Right lobe of liver (tissue), 6 donors: Measurements from ENCODE around the gene INTS7. TPM values are rescaled to one million over a fixed set of nuclear protein-coding genes. Genes with fewer than 3 reads are reported as not detected.

Source experiments
- ATAC-seq, 4 donors: fragments of 200-7000 bp; cut with Tn5 transposase; one replicate each; pipeline ENCODE4 v1.9.1; 2020; ENCODE audit warnings: mild to moderate bottlenecking in 4 of 4, moderate library complexity in 4 of 4
- DNase-seq, 3 donors: peaks; one replicate each; pipeline ENCODE4 v3.0.0-alpha.2; 2020
- H3K27ac ChIP-seq, 3 donors: fragments of 200-600 bp; one replicate each; pipeline ENCODE4 v1.8.0; 2022
- H3K27me3 ChIP-seq, 2 donors: fragments of 200-600 bp; one replicate each; pipeline ENCODE4 v1.8.0; 2022
- H3K36me3 ChIP-seq, 4 donors: fragments of 200-600 bp; sonication (generic) in 1 of 4; one replicate each; pipeline versions ENCODE4 v1.5.1 to v1.8.0; 2017 to 2022; ENCODE audit warnings: control low read depth in 1 of 4
- H3K4me1 ChIP-seq, 4 donors: fragments of 200-600 bp; sonication (generic) in 1 of 4; one replicate each; pipeline versions ENCODE4 v1.5.1 to v1.8.0; 2017 to 2022; ENCODE audit warnings: control low read depth in 1 of 4
- H3K4me3 ChIP-seq, 3 donors: fragments of 200-600 bp; one replicate each; pipeline ENCODE4 v1.8.0; 2022
- H3K9me3 ChIP-seq, 4 donors: fragments of 200-600 bp; sonication (generic) in 1 of 4; one replicate each; pipeline versions ENCODE4 v1.5.1 to v1.8.0; 2017 to 2022; ENCODE audit warnings: control low read depth in 1 of 4
- CTCF ChIP-seq, 4 donors: fragments of 200-600 bp in 3 of 4; fragments of 450-650 bp in 1 of 4; IDR thresholded peaks; one replicate each; pipeline versions ENCODE4 v1.5.1 to v1.8.0; 2016 to 2022; ENCODE audit warnings: antibody characterized with exemption in 4 of 4, mild to moderate bottlenecking in 2 of 4
- POLR2A ChIP-seq: fragments of 450-650 bp; IDR thresholded peaks from one replicate; pipeline ENCODE4 v1.6.1; 2017; ENCODE audit warnings: antibody characterized with exemption, mild to moderate bottlenecking
- WGBS: methylation state at CpG from one replicate; pipeline ENCODE4 v1.1.6; 2018; ENCODE audit warnings: low coverage, low lambda C conversion rate; ENCODE audit not compliant: insufficient coverage; ENCODE audit errors: missing lambda C conversion rate; 5-methylcytosine and 5-hydroxymethylcytosine counted together
- intact Hi-C, 2 donors: fragments of 100-400 bp; cut with DNase I; formaldehyde crosslinking; loops; one replicate each; pipeline versions ENCODE4 v1.11.2 to v1.14.1; 2022
- total RNA-seq, 6 experiments: library from RNA; depleted of rRNA in 2 of 6; stranded (reverse); fragments of >200 nt in 2 of 6; fragmentation: NEBNext Ultra II Directional in 3 of 6; extraction: Animal tissue kit (Norgen Biotek cat#: 25700) in 3 of 6; gene quantifications; one replicate each; pipeline versions ENCODE4 v1.1.0 to v1.2.4, GENCODE V29; 2016 to 2023
- donor health status: DM: no; HTN: yes; CAD: no.
- donor health status: DM: no; HTN: no; CAD: no.
- donor health status: DM: no; HTN: no; CAD: no.
- donor health status: DM: no; HTN: yes; CAD: no.
- donor health status: DM: no; HTN: yes; CAD: no.

INTS7 gene
- total RNA-seq, 6 experiments from 2014 or later: 5.9 to 14.2 (median 9.6) TPM

GRCh38 chr1:211896958-211897357, 138.4 kb downstream of the INTS7 start:
- peak in 2 of 4 donors; percentile 60 to 70 for ATAC-seq
- no peaks in the 10 kb centered on the region for H3K27me3 ChIP-seq
- TF ChIP-seq POLR2A (no peak), CTCF (IDR thresholded peaks at IDR 0.05) (no peak)
- WGBS: 47% methylated on average over 9 of the region's 9 CpGs
- no peak overlapping the region for H3K27ac ChIP-seq
- peaks cover 0 to 36% (median 12%) of the 10 kb centered on the region in 4 donors for H3K4me1 ChIP-seq
- intact Hi-C loops: no loop called here
- no peaks in the 10 kb centered on the region for H3K36me3 ChIP-seq
- no peak overlapping the region for H3K4me3 ChIP-seq
- no peaks in the 10 kb centered on the region for H3K9me3 ChIP-seq
- peak in 1 of 3 donors; percentile 42 for DNase-seq

GRCh38 chr1:211895126-211895759, 140.1 kb downstream of the INTS7 start:
- WGBS: 27% methylated on average over 3 of the region's 3 CpGs
- no peaks in the 10 kb centered on the region for H3K27me3 ChIP-seq
- no peak for TF ChIP-seq CTCF (IDR thresholded peaks at IDR 0.05)
- H3K4me1 ChIP-seq: peaks cover 0 to 45% (median 15%) of the 10 kb centered on the region in 4 donors
- intact Hi-C loops: no loop called here
- H3K36me3 ChIP-seq: no peaks in the 10 kb centered on the region
- no peak overlapping the region for H3K4me3 ChIP-seq
- peak; percentile 61 to 82 (median 75) for ATAC-seq
- H3K27ac ChIP-seq: peak overlapping the region in 2 of 3 donors; percentile 8 to 55
- no peaks in the 10 kb centered on the region for H3K9me3 ChIP-seq
- peak in 1 of 3 donors; percentile 38 for DNase-seq

- 23% methylated on average over 5 of the region's 5 CpGs for WGBS
- peaks cover 0 to 45% (median 15%) of the 10 kb centered on the region in 4 donors for H3K4me1 ChIP-seq
- DNase-seq: no peak
- H3K27me3 ChIP-seq: no peaks in the 10 kb centered on the region
- TF ChIP-seq POLR2A: no peak
- no peak for TF ChIP-seq CTCF (IDR thresholded peaks at IDR 0.05)
- H3K4me3 ChIP-seq: no peak overlapping the region
- peak overlapping the region in 1 of 3 donors; percentile 55 for H3K27ac ChIP-seq
- peak in 3 of 4 donors; percentile 31 to 62 (median 43) for ATAC-seq
- no peaks in the 10 kb centered on the region for H3K36me3 ChIP-seq
- intact Hi-C loops: no loop called here
- no peaks in the 10 kb centered on the region for H3K9me3 ChIP-seq
Observed at GRCh38 chr1:211894312-211894711, 141.0 kb downstream of the INTS7 start.

- no peaks in the 10 kb centered on the region for H3K9me3 ChIP-seq
- intact Hi-C loops: no loop called here
- no peaks in the 10 kb centered on the region for H3K36me3 ChIP-seq
- 82% methylated on average over 2 of the region's 5 CpGs for WGBS
- peaks cover 0 to 48% (median 15%) of the 10 kb centered on the region in 4 donors for H3K4me1 ChIP-seq
- no peak for DNase-seq
- peak overlapping the region in 1 of 3 donors; percentile 20 for H3K27ac ChIP-seq
- H3K4me3 ChIP-seq: no peak overlapping the region
- no peak for TF ChIP-seq CTCF (IDR thresholded peaks at IDR 0.05)
- no peak for TF ChIP-seq POLR2A
- no peaks in the 10 kb centered on the region for H3K27me3 ChIP-seq
- ATAC-seq: no peak
Observed at GRCh38 chr1:211893260-211893659, 142.1 kb downstream of the INTS7 start.
